Hindlimb muscle (tissue), 1 donor: Measurements from ENCODE around the gene IRX3. TPM values are rescaled to one million over a fixed set of nuclear protein-coding genes. Genes with fewer than 3 reads are reported as not detected.
"Not testable (repeated sequence)": the region's sequence is repeated elsewhere in the genome, so short reads cannot be mapped to it uniquely, and the experiment has no call there.

Source experiments
- DNase-seq: peaks from one replicate; pipeline ENCODE4 v3.0.0-alpha.2; 2013
- polyA plus RNA-seq: library from polyadenylated mRNA; unstranded; fragments of 120-200 nt; gene quantifications from one replicate; pipeline ENCODE4 v1.2.1, GENCODE V29; 2013; ENCODE audit not compliant: insufficient read length

Gene IRX3
- polyA plus RNA-seq, 1 donor: 12.3 TPM

- DNase-seq: no peak
Measured at GRCh38 chr16:54273566-54273965, 13.0 kb downstream of the IRX3 start.

GRCh38 chr16:54270711-54271110 is 15.9 kb downstream of the IRX3 start:
- no peak for DNase-seq

GRCh38 chr16:54269461-54269860 is 17.1 kb downstream of the IRX3 start:
- DNase-seq: no peak

GRCh38 chr16:54268766-54269165 is 17.8 kb downstream of the IRX3 start:
- DNase-seq: no peak

- DNase-seq: no peak
Measured at GRCh38 chr16:54268340-54268739, 18.2 kb downstream of the IRX3 start.

GRCh38 chr16:54266363-54266955 is 20.1 kb downstream of the IRX3 start:
- DNase-seq: no peak

- no peak for DNase-seq
Measured at GRCh38 chr16:54265575-54266107, 20.9 kb downstream of the IRX3 start.

GRCh38 chr16:54253118-54253517 is 33.5 kb downstream of the IRX3 start:
- DNase-seq: no peak

- no peak for DNase-seq
Measured at GRCh38 chr16:54248863-54249710, 37.5 kb downstream of the IRX3 start.

- not testable (repeated sequence) for DNase-seq
Measured at GRCh38 chr16:54247705-54248104, 38.9 kb downstream of the IRX3 start.

- no peak for DNase-seq
Measured at GRCh38 chr16:54246454-54246821, 40.1 kb downstream of the IRX3 start.

- DNase-seq: no peak
Measured at GRCh38 chr16:54245788-54246453, 40.7 kb downstream of the IRX3 start.

- DNase-seq: no peak
Measured at GRCh38 chr16:54244061-54244886, 42.3 kb downstream of the IRX3 start.

- DNase-seq: no peak
Measured at GRCh38 chr16:54243202-54243601, 43.4 kb downstream of the IRX3 start.

GRCh38 chr16:54242199-54242598 is 44.4 kb downstream of the IRX3 start:
- DNase-seq: no peak

GRCh38 chr16:54241525-54241924 is 45.1 kb downstream of the IRX3 start:
- DNase-seq: no peak

GRCh38 chr16:54240271-54241129 is 46.1 kb downstream of the IRX3 start:
- peak; percentile 54 for DNase-seq

GRCh38 chr16:54239456-54239855 is 47.1 kb downstream of the IRX3 start:
- peak; percentile 34 for DNase-seq

- DNase-seq: no peak
Measured at GRCh38 chr16:54236773-54237172, 49.8 kb downstream of the IRX3 start.

- DNase-seq: no peak
Measured at GRCh38 chr16:54233615-54234014, 53.0 kb downstream of the IRX3 start.
